ENCODE results near the gene SLC22A23.

- no peak for TF ChIP-seq CTCF (IDR thresholded peaks at IDR 0.05)
- TF ChIP-seq POLR2A (IDR thresholded peaks at IDR 0.05), result no peak
Observed at GRCh38 chr6:3419624-3420272, 37.1 kb downstream of the SLC22A23 start.

Data from stomach (tissue), 4 donors.